Measurements from ENCODE around the gene CCHCR1. TPM values are rescaled to one million over a fixed set of nuclear protein-coding genes. Genes with fewer than 3 reads are reported as not detected.

Gene CCHCR1
- total RNA-seq, 2 donors from 2014 or later: 15.6 to 28.7 TPM

GRCh38 chr6:31118178-31118577, 39.4 kb downstream of the CCHCR1 start:
- Histone ChIP-seq H3K27ac (no peak overlapping the region), H3K4me1 (peaks cover 20% of the 10 kb centered on the region), H3K4me3 (no peak overlapping the region), H3K27me3 (no peaks in the 10 kb centered on the region), H3K9me3 (no peaks in the 10 kb centered on the region), H3K36me3 (replicated peaks in 1 of 2; ENCODE audit: insufficient read depth in 1 of 2, low read depth in 2 of 2) (no peaks in the 10 kb centered on the region)
- DNase-seq: no peak
- TF ChIP-seq POLR2A (IDR thresholded peaks at IDR 0.05): no peak
- TF ChIP-seq CTCF (IDR thresholded peaks at IDR 0.05): no peak
- WGBS, 2 donors: 59 to 66% methylated on average over 7 of the region's 7 CpGs
- intact Hi-C loops (cut with DNase I): no loop called here
- no peak for ATAC-seq

GRCh38 chr6:31116661-31117385, 40.8 kb downstream of the CCHCR1 start:
- Histone ChIP-seq H3K9me3 (no peaks in the 10 kb centered on the region), H3K4me3 (no peak overlapping the region), H3K27me3 (no peaks in the 10 kb centered on the region), H3K4me1 (peaks cover 6% of the 10 kb centered on the region), H3K27ac (no peak overlapping the region), H3K36me3 (replicated peaks in 1 of 2; ENCODE audit: insufficient read depth in 1 of 2, low read depth in 2 of 2) (no peaks in the 10 kb centered on the region)
- ATAC-seq (no peak), DNase-seq (peak in 1 of 4 donors; percentile 17)
- intact Hi-C loops (cut with DNase I): no loop called here
- TF ChIP-seq CTCF (IDR thresholded peaks at IDR 0.05) (no peak), POLR2A (IDR thresholded peaks at IDR 0.05) (no peak)
- WGBS, 2 donors: 66 to 88% methylated on average over 8 to 19 of the region's 19 CpGs

GRCh38 chr6:31115941-31116560, 41.6 kb downstream of the CCHCR1 start:
- no peaks in the 10 kb centered on the region for H3K9me3 ChIP-seq
- no peak for DNase-seq
- peaks cover 4% of the 10 kb centered on the region for H3K4me1 ChIP-seq
- no peak for ATAC-seq
- 75 to 86% methylated on average over 8 to 10 of the region's 12 CpGs for whole genome bisulfite sequencing, 2 donors
- intact Hi-C loops (cut with DNase I): no loop called here
- no peak for TF ChIP-seq CTCF (IDR thresholded peaks at IDR 0.05)
- TF ChIP-seq POLR2A (IDR thresholded peaks at IDR 0.05): no peak
- H3K36me3 ChIP-seq (replicated peaks in 1 of 2; ENCODE audit: insufficient read depth in 1 of 2, low read depth in 2 of 2): no peaks in the 10 kb centered on the region
- no peak overlapping the region for H3K4me3 ChIP-seq
- no peak overlapping the region for H3K27ac ChIP-seq
- no peaks in the 10 kb centered on the region for H3K27me3 ChIP-seq

- Histone ChIP-seq H3K36me3 (replicated peaks in 1 of 2; ENCODE audit: insufficient read depth in 1 of 2, low read depth in 2 of 2) (no peaks in the 10 kb centered on the region), H3K27ac (peak overlapping the region in 2 of 4 donors; percentile 39 to 55), H3K4me3 (no peak overlapping the region), H3K27me3 (no peaks in the 10 kb centered on the region), H3K9me3 (no peaks in the 10 kb centered on the region), H3K4me1 (peaks cover 4% of the 10 kb centered on the region)
- intact Hi-C loops (cut with DNase I): no loop called here
- WGBS, 2 donors: 63 to 76% methylated on average over 9 of the region's 9 CpGs
- TF ChIP-seq POLR2A (IDR thresholded peaks at IDR 0.05) (no peak), CTCF (IDR thresholded peaks at IDR 0.05) (peak in 1 of 7 experiments; percentile 5)
- no peak for ATAC-seq
- no peak for DNase-seq
These were observed 42.4 kb downstream of the CCHCR1 start for GRCh38 chr6:31114970-31115849.

All from body of pancreas (tissue), 4 donors.